Stomach (tissue), 4 donors: ENCODE data around the gene PRR12.

ENCODE experiments used
- CTCF ChIP-seq, 7 experiments: fragments of 450-650 bp in 4 of 7; fragments of 200-600 bp in 3 of 7; sonication (generic) in 3 of 7; IDR thresholded peaks; one replicate each; pipeline ENCODE4 v1.5.1; 2016 to 2019; ENCODE audit warnings: antibody characterized with exemption in 7 of 7, control low read depth in 2 of 7, mild to moderate bottlenecking in 1 of 7
- EP300 ChIP-seq: sonication (generic); formaldehyde crosslinking; IDR thresholded peaks from one replicate; pipeline ENCODE4 v1.6.1; 2017; ENCODE audit warnings: antibody characterized with exemption
- POLR2A ChIP-seq, 4 donors: fragments of 450-650 bp; IDR thresholded peaks; one replicate each; pipeline ENCODE4 v1.6.1; 2016; ENCODE audit warnings: antibody characterized with exemption in 4 of 4, control low read depth in 2 of 4, mild to moderate bottlenecking in 1 of 4, moderate library complexity in 1 of 4
- POLR2AphosphoS5 ChIP-seq, 3 donors: sonication (generic); formaldehyde crosslinking; IDR thresholded peaks; one replicate each; pipeline ENCODE4 v1.6.1; 2016; ENCODE audit warnings: antibody characterized with exemption in 3 of 3

- TF ChIP-seq POLR2AphosphoS5 (IDR thresholded peaks at IDR 0.05) (no peak), CTCF (IDR thresholded peaks at IDR 0.05) (no peak), EP300 (no peak), POLR2A (IDR thresholded peaks at IDR 0.05) (no peak)
These were observed 40.7 kb downstream of the PRR12 start for GRCh38 chr19:49631610-49632192.
